ENCODE results near the gene PELI1. TPM values are rescaled to one million over a fixed set of nuclear protein-coding genes. Genes with fewer than 3 reads are reported as not detected.
A peak's percentile ranks its signal among the peaks of the same experiment; 100 is the strongest.
"Not testable (repeated sequence)": the region's sequence is repeated elsewhere in the genome, so short reads cannot be mapped to it uniquely, and the experiment has no call there.

The PELI1 gene
- total RNA-seq, 1 experiment from 2014 or later, result 122 TPM

GRCh38 chr2:64086347-64087082 is 57.7 kb downstream of the PELI1 start:
- no peak for DNase-seq (ENCODE audit: low spot score)

DNA sequence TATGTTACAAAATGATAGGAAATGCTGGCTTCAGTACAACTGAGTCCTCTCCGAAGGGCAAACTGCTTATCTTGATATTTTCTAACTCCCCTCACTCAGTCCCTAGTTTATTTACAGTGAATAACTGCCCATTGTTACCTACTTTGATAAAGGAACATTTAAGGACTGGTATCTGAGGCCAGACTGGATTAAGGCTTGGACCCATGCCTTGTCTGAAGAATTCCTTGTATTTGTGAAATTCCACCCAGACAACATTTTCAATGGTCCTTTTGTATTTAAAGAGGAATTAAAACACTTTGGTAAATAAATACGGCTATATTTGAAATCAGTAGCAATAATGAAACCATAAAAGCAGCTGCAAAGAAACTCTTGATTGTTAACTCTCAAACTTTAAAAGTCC is 58.3 kb downstream of the PELI1 start:
- DNase-seq (ENCODE audit: low spot score), result no peak

- no peak for DNase-seq (ENCODE audit: low spot score)
Measured at GRCh38 chr2:64081046-64081445, 63.2 kb downstream of the PELI1 start.

- no peak for DNase-seq (ENCODE audit: low spot score)
Measured at GRCh38 chr2:64080179-64080578, 64.0 kb downstream of the PELI1 start.

DNA sequence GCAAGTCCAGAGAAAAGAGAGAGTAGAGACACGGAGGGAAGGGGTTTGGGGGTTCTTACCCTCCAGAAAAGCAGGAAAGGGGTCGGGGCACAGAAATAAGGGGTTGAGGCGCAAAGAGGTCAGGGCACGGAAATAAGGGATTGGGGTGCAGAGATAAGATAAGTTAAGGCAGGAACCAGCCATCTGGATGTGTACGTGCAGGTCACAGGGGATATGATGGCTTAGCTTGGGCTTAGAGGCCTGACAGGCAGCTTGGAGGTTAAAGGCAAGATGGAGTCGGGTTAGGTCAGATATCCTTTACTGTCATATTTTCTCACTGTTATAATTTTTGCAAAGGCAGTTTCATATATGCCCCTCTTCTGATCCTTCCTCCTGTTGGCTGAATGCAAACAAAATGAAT is 64.5 kb downstream of the PELI1 start:
- DNase-seq (ENCODE audit: low spot score), result not testable (repeated sequence)

- not testable (repeated sequence) for DNase-seq (ENCODE audit: low spot score)
Measured at GRCh38 chr2:64076828-64077227, 67.4 kb downstream of the PELI1 start.

DNA sequence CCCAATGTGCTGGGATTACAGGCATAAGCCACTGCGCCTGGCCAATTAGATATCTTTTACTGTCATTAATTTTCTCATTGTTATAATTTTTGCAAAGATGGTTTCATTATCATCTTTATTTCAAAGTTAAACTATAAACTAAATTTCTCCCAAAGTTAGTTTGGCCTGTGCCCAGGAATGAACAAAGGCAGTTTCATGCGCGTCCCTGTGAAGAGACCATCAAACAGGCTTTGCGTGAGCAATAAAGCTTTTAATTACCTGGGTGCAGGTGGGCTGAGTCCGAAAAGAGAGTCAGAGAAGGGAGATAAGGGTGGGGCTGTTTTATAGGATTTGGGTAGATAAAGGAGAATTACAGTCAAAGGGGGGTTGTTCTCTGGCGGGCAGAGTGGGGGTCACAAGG is 69.6 kb downstream of the PELI1 start:
- peak; percentile 61 for DNase-seq (ENCODE audit: low spot score)

GRCh38 chr2:64067326-64067725 is 76.9 kb downstream of the PELI1 start:
- no peak for DNase-seq (ENCODE audit: low spot score)

DNA sequence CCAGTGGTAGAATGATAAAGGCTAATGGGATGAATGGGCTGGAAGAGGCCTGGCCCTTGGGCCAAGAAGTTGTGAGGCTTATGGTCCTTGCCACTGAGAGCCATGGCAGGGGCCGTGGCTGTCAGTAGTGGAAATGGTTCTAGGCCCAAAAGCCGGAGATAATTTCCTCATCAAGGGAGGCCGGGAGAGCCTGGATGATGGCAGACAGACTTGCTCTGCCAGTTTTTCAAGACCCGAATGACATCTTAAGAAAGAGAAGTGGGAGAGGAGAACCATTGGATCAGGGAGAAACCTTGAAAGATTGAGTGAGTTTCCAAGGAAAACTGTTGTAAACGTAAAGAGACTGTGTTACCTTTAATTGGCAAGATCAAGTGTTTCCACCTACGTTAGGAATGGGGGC is 78.7 kb downstream of the PELI1 start:
- DNase-seq (ENCODE audit: low spot score), result peak; percentile 45

- DNase-seq (ENCODE audit: low spot score), result no peak
Measured at GRCh38 chr2:64063924-64064331, 80.3 kb downstream of the PELI1 start.

DNA sequence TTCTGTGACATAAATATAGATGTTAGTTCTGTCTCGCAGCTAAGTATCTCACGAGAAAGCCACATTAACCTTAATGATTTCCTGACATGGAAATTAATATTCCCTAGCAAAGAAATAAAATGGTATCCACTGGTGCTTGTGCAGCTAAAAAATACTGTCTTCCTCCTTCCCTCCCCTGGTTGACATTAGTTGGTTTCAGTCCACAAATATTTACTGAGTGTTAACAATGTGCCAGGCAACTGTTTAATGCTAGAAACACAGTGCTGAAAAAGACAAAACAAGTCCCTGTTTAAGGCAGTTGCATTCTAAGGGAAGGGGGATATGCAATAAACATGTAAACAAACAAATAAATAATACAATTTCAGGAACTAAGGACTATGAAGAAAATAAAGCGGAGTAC is 80.8 kb downstream of the PELI1 start:
- no peak for DNase-seq (ENCODE audit: low spot score)

- no peak for DNase-seq (ENCODE audit: low spot score)
Measured at GRCh38 chr2:64062840-64063239, 81.4 kb downstream of the PELI1 start.

DNA sequence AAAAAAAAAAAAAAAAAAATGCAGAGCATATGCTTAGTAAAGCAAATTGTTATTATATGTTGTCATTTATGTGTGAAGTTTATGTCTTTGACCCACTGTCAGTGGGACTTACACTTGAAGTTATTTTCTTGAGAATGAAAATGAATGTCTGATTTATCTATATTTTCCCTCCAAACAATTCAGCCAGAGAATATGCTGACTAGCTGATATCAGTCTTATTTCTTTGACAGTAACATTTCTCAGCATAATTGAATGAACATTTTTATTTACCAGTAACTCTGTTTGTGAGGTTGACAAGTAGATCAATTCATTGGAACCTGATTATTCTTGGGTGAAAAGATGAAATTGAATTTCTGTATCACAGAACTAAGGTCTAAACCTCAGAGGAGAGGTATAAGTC is 85.0 kb downstream of the PELI1 start:
- no peak for DNase-seq (ENCODE audit: low spot score)

DNA sequence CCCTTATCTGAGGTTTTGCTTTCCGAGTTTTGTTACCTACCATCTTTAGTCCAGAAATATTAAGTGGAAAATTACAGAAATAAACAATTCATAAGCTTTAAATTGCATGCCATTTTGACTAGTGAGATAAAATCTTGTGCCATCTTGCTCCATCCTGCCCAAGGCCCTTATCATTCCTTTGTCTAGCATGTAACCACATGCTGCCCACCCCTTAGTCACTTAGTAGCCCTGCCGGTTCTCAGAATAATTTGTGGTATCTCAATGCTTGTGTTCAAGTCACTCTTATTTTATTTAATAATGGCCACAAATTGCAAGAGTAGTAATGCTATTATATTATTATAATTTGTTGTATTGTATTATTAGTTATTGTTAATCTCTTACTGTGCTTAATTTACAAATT is 88.2 kb downstream of the PELI1 start:
- DNase-seq (ENCODE audit: low spot score), result peak; percentile 7

DNA sequence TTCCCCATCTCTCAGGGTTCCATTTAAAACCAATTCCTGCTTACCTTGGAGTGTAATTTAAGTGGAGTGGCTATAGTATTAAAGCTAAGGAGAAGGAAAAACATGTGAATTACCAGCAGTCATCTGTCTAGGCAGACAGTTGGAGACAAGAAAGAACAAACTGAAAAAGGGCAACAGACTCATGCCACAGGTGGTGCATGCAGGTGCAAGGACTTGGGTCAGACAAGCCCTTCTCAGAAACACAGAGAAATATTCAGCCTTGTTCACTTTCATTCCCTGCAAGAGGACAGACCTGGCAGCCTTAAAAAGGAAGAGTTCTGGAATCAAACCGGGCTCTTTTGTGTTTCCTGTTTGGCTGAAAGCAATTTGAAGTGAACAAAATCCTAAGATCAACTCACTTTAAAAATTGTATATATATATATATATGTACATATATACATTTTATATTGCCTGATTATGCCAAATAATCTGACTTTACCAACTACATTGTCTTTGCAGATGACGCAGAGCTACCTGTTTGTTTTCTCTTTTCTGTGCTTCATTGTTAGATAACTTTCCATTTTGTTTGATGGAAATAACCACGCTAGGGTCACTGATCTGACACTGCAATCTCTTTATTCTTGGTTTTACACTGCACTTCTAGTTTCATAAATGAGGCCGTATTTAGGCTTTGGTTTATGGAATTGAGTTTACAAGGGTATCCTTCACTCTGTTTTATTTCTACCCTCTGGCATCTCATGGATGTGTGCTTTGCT is 89.9 kb downstream of the PELI1 start:
- no peak for DNase-seq (ENCODE audit: low spot score)

GRCh38 chr2:64052463-64053241 is 91.6 kb downstream of the PELI1 start:
- DNase-seq (ENCODE audit: low spot score), result no peak

DNA sequence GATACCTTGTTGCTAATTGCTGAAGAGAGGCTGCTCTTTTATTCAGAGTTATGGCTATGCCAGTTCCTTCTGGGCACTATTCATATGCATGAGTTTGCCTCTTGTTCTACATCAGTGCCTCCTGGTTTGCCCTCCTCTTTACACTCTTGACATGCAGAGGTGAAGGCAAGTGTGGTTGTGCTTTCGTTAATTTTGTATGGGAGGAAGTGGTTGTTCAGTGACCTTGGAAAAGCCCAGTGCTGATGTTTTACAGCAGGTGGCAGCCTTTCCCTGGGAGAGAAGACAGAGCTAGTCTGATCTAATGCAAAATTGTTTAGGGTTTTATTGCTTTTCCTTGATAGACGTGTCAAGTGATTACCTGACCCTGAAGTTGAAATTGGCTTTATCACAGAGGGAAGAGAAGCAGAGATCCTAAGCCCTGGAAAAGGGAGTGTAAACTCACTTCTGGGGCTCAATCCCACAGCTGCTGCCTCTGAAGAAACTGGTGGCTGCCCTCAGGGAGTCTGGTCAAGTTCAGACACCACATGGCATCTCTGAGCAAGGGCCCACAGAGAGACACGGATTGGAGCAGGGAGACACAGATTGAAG is 94.5 kb downstream of the PELI1 start:
- DNase-seq (ENCODE audit: low spot score), result peak; percentile 87

- DNase-seq (ENCODE audit: low spot score), result no peak
Measured at GRCh38 chr2:64045938-64046337, 98.3 kb downstream of the PELI1 start.

Measured in HT-29 (cell line).